Dermis blood vessel endothelial cell (primary cell): ENCODE measurements around the gene FYB1. TPM values are rescaled to one million over a fixed set of nuclear protein-coding genes. Genes with fewer than 3 reads are reported as not detected.

Source experiments
- DNase-seq: peaks from one replicate; pipeline ENCODE4 v3.0.0; 2010
- total RNA-seq: library from RNA; depleted of rRNA; stranded (reverse); fragments of >200 nt; gene quantifications from 2 replicates; pipeline ENCODE4 v1.2.3, GENCODE V29; 2014

FYB1 gene
- total RNA-seq, 1 donor from 2014 or later = not detected

DNA sequence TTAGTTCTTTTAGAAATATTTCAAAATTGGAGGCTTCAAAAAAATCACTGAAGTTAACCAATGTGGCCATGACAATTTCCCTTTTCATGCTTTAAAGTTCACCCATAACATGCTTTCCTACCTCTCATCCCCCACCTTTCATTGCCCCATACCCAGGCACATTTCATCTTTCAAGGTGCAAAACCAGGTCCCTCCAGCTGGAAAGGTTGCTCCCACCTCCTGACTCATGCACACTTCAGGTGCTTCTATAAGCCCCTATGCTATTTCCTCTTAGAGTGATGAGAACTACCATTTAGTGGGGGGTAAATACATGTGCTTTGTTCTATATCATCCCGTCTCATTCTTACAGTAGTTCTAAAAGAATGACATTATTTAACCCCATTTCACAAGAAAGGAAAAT, 15.4 kb downstream of the FYB1 start:
- DNase-seq = no peak

DNA sequence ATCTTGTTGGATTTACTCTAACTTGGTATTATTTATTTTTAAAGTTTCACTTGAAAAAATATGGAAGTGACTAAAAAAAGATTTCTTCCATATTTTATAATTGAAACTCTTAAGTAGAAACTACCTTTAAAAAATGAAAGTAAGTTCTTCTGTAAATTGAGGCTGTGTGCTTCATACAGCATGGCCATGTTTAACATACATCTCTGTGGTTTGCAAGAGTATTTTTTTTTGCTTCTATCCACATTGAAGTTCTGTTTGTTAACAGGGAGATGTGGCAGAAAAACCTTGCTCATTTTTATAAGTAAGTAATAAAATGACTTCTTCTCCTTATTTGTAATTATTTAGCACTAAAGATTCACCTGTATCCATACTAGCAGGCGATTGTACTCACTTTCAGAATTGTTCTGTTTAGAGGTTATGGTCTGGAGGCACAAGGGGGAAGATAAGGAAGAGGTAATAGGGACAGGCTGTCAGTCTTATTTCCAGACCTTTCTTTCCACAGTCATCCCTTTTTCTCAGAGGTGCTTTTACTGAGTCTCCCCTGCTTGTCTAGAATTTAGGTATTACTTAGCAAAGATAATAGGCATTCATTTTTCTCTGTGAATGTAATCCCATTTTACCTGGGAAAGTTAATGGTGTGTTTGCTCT, 16.0 kb downstream of the FYB1 start:
- DNase-seq = no peak

DNA sequence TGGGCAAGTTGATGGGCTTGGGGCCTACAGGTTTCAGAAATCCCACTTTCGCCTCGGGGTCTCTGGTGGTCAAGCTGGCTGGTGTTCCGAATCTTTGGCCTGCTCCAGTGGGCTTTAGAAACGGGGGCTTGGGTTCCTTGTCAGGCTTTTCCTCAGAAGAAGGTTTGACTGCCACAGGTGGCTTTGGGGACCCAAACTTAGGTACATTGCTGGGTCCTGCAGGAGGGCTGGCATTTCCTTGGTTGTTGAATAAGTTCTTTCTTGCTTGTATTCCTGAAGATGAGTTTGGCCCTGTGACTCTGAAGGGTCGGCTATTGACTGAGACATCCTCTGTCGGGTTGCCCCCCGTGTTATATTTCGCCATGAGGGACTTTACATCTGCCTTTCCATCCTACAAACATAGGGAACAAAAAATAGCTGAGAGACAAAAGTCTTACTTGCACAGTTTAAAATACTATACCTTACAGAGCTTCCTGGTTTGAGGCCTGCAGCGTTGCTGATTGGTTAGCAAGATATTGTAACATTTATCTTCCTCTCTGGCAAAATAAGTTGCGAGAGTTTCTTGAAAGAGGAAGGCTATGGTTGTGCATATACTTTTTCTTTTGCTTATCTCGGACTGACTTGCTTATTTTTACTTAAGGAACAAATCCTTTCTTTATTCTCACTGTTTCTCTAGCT, 16.6 kb downstream of the FYB1 start:
- no peak for DNase-seq

DNA sequence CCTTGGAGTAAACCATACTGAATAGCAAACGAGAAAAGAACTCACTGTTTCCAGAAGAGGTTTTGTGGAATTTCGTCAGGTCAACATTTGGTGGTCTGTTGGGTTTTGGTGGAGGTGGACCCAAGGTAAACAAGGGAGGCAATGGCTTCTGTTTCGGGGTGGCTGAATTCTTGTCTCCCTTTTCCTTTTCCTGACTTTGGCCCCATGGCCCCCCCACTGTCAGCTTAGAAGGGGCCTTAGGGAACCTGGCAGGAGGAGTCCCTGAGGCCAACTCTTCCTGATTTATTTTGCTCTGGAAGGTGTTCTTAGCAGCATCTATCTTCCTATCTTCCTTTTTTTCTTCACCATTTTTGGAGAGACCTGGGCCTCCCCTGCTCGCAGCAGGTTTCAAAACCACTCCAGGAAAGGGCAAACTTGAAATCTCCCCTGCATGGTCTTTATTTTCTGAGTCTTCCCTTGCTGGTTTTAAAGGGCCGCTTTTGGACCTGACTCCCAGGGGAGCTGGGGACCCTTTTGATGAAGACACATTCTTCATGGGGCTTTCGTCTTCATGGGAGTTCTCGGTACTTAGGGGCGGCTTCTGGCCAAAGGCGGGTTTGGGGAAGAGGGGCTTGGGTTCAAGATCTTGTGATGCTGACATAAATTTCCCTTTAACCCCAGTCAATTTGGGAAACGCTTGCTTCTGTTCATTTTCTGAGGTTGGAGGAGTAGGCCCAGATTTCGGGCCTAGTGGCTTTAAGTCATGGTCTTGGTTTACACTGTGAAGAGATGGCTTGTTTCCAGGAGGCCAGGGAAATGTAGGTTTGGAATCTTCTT, 17.4 kb downstream of the FYB1 start:
- DNase-seq = no peak

DNA sequence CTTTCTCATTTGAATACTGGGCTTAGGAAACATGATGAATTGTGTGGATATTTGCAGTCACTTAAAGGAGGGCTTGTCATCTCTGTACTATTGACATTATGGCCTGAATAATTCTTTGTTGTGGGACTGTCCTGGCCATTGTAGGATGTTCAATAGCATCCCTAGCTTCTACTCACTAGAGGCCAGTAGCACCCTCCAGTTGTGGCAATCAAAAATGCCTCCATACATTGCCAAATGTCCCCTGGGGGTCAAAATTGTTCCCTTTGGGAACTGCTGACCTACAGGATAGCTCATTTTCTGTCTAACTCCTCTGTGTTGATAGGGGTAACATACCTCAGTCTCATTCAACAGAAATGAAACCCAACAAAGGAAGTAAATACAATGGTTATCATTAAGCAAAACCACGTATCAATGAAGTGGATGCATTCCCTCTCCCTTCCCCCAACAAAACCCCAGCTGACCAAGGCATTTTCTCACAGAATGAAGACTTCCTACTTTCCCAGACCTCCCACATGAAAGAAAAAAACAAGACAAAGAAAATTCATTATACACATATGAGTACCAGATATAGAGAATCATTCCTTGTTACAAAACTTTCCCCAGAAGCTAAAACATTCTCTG, 18.1 kb downstream of the FYB1 start:
- no peak for DNase-seq

DNA sequence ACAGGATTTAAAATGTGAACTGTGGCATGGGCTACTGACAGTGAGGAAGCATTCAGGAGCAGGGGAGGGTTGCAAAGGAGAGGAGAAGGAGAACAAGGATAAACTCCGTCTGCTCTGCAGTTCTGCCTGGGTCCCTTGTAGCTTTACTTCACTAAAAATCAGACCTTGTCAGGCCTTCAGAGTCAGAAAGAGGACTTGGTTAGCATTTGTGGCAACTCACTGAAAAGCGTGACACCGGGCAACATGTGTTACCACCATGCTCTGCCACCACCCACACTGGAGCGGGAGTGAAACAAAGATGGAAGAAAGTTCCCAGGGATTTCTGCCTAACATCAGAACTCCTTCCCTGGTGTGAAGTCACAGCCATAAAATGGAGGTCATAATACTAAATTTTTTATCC, 19.3 kb downstream of the FYB1 start:
- DNase-seq = no peak

DNA sequence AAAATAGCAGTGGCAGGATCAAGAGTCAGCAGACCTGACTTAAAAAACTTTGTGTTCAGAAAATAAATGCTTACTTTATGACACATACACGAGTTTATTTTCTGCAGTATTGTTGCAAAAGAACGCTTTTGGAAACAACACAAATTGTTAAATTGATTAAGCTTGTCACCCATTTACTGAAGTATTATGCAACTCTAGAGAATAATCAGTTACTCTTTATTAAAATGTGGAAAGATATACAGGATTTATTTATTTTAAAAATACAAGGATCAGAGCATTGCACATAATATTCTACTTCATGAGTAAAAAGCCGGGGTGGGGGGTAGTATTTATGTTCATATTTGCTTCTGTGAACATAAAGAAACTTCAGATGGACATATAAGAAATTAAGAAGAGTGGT, 20.0 kb downstream of the FYB1 start:
- no peak for DNase-seq

DNA sequence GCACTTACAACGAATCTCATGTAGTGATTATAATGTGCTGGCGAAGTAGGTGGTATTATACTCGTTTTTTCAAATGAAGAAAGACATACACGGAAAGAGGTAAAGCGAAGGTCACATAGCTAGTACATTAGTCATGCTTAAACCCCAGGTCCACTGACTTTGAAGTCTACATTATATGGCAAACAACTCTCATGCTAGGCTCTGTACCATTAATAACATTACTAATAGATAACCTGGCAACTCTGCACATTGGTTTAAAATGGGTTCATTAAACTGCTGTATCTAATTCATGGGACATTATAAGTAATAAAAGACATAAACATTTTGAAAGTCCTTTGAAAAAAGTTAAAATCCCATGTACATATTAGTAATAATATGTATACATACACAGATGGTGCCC, 21.2 kb downstream of the FYB1 start:
- DNase-seq = no peak

DNA sequence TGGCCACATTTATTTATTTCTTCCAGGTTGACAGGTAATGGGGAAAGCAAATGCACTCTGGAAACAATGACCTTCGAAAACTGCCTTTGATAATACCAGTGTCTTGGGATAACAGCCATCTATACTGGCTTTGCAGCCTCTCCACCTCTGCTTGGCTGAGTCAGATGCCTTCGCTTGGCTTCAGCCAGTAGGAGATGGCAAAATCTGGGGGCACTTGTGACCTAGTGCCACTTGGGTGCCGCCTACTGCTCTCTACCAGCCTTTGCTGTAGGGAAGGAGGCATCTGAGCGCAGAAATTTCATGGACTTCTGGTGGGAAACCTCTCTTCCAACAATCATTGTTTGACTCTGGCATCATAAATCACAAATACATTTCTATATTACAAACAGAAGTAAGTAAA, 21.8 kb downstream of the FYB1 start:
- no peak for DNase-seq

DNA sequence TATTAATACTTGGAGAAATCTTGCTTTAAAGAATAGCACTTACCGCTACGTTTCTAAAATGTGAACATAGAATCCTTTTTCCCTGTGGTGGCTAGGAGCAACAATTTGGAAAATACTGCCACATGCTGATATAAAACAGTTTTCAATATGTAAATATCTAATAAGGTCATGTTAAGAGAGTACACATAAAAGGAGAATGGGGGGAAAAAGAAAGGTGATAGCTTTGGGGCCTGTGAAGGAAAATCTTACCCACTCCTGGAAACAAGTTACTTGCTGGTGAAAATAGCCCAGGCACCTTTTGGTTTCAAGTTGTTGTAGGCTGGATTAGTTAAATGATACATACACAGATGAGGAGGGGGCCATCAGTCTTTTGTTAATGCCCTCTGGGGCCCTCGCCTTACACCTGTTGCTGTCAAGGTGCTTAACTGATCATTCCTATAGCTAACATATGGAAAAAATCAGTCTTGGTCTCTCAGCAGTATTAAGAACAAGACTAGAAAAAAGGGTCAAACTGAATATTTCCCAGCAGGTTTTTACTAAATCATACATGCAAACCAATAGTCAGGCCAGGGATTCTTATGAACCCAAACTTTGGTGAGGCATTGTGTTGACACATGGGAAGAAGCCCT, 24.1 kb downstream of the FYB1 start:
- DNase-seq = no peak

DNA sequence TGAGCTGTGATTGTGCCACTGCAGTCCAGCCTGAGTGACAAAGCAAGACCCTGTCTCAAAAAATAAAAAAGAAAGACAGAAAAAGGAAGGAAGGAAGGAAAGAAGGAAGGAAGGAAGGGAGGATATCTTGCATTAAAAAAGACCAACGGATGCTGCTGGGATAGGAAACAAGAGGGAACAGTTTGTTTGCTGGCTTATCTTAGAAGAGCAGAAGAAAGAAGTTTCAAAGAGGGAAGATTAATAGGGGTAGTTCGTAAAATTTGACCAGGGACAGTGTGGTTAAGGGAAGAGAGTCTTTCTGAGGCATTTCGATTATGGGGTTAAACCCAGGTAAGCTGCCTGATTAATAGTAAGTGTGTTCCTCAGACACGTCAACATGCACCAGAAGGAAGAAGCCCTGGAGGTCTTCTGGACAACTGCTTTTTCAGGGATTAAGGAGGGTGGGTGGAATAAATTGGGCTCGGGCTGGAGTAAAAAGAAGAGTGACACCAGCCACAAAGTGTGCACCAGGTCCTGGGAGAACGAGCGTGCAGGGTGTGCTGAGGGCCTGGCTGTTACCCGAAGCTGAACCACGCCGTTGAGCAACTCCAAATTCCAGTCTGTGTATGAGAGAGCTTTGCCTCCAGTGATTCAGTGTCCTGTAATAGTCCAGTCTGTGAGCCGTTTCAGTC, 24.8 kb downstream of the FYB1 start:
- no peak for DNase-seq

DNA sequence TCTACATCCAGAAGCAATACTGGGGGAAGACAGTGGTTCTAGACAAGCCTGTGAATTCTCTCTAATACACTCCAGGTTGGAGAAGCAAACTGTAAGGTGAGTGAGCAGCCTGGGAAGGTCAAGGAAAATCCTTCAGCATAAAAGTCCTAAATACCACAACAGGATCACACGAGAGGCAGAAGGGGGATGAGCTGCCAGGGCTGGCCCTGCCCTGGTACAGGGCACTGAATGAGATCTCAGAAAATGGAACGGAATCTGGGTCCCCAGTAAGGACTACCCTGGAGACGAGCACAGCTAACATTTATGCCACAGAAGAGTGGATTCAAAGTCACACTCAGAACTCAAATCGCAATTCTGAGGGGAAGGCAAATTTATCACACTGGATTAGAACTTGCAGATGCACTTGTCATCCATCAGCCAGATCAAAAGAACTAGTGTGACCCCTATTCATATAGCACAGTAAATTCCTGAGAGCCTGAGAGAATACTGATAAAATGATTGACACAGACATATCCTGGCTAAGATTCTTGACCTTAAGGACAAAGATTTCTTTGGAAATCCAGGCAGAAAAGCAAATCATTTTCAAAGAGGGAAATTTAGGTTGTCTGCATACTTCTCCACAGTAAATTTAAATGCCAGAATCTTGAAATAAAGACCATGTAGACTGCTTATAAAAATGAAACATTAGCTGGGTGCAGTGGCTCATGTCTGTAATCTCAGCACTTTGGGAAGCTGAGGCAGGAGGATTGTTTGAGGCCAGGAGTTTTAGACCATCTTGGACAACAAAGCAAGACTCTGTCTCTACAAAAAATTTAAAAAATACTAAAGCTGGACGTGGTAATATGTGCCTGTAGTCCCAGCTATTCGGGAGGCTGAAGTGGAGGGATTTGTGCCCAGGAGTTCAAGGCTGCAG, 25.6 kb downstream of the FYB1 start:
- DNase-seq = no peak

DNA sequence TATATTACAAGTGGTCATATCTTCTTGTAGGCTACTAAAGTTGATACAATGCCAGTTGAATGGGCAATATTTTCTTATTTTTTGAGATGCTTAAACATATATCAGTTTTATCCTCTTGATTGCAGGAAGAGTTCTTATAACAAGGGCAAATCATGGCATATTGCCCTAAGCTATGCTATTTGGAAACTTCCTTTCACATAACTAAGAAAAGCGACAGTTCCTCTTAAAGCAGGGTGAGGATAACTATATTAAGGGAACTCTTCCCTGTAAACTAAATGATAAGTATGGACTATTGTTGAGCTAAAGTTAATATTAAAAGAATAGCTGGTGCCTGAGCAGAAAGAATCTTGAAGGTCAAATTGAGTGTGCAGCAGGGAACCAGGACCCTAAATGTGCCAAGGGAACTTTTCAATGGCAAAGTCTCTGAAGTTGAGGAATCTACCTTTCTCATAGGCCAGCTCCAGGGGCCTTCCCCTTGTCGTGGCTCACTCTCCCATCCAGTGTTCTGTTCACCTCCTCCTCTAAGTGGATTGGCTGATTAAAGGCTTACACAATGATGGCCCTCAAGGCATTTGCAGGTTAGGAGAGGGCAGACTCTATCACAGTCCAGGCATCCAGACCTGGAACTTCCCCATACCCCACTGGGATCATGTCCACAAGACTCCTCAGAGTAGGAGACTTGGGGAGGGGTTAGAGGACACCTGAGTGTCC, 26.8 kb downstream of the FYB1 start:
- no peak for DNase-seq

DNA sequence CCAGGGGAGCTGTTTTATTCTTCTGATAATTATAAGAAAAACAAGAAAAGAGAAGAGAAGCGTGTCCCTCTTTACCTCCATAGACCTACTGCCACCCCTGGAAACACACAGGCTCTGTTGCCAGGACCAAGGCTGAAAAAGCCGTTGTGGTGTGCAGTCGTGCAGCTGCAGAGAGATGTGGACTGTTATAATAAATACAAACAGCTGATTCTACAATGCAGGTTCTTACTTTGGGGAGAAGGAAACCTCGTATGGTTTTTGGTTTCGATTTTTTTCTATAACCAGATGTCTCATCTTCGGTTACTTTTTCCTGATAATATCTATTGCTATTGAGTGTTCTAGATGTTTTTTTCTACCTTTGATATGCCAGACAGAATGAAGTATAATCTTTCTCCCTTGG, 28.1 kb downstream of the FYB1 start:
- DNase-seq = no peak

DNA sequence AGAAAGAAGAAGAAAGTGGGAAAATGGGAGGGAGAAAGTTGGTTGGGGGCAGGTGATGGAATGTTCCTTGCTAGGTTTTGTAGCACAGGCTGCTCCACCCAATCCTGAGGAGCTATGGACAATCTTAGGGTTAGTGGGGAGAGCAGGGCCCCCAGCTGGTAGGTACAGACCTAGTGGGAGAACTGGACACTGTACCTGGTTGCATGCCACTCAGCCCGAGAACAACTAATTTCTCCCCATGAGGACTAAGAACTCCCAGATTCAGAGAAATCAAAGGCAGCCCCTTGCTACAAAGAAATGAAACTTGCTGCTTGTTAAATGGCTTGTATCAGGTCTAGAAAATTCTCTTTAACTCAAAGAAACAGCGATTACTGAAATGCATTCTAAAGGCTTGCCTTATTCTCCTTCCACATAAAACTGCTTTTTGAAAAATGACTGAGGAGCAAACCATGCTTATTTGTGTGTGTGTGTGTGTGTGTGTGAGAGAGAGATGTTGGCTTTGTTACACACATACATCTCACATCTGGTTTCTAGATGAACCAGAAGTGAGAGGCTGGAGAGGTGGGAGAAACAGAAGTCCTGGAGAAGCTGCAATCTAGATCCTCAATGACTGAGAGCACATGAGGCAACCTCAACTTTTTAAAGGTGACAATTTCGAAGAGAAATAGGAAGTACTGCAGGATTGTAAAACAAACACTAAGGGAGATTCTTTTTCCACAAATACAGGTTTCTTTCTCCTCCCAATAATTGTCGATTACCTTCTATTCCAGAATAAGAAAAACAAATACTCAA, 28.9 kb downstream of the FYB1 start:
- no peak for DNase-seq

DNA sequence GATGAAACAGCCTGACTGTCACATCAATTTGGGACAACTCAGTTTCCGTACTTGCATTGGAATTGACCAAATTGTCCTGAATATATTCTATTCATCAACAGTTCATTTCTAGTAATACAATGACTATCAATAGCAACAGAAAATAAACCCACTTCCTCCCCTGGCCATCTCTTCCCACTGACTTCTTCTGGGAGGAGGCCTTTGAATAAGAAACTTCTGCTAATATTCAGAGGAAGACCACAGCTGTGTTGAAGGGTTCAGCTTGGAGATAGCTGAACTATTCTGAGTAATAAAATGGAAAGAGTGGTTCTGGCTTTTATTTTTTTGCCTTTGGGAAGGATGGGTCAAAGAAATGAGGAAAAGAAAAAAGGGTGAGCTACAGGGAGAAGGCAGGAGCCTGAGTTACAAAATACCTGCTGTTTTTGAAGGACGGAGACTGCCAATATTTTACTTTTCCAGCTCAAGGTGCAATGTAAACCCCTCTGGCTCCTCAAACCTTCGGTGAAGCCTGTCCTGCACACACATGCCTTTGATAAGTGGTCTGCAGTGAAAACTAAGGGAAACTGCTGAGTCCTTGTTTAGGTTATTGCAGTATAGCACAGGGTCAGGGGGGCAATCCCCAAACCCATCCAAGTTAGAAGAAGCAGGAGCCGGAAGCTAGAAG, 29.9 kb downstream of the FYB1 start:
- no peak for DNase-seq

DNA sequence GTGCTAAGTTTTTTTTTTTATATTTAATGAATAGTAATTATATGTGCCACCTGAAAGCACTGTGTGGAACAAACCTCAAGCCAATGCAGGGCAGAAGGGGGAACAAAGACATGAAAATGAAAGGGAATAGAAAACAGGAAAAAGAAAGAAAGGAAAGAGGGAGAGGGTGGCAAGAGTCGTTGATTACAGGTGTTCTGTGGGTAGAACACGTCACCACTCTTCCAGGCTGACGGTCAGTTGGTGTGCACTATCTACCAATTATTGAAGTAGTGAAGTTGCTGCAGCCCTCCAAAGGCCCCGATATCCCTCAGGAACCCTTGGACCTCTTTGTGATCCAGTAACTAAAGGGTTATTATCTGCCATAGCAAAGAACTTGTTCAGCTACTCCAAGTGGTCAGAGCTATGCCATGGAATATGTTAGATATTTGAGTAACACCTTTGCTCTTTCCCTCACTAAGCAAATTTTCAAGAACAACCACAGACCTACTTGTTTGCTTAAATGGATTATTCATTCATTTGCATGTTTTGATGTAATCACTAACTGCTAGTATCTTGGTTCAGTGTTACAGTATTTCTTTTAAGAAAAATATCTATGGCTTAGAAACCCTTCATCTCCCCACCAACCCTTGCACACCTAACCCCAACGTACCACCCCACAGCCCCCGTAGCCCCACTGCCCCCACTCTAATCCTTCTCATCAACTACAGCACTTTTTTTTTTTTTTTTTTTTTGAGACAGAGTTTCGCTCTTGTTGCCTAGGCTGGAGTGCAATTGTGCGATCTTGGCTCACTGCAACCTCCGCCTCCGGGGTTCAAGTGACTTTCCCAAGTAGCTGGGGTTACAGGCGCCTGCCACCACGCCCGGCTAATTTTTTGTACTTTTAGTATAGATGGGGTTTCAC, 31.3 kb downstream of the FYB1 start:
- DNase-seq = no peak
